Raji (cell line): Measurements from ENCODE around the gene FAM131C.

Experiments used
- POLR2A ChIP-seq: IDR thresholded peaks from 2 replicates; pipeline ENCODE4 v1.6.1; 2011; ENCODE audit warnings: low read depth, low read length, control low read depth; ENCODE audit not compliant: insufficient read depth

Gene FAM131C

DNA sequence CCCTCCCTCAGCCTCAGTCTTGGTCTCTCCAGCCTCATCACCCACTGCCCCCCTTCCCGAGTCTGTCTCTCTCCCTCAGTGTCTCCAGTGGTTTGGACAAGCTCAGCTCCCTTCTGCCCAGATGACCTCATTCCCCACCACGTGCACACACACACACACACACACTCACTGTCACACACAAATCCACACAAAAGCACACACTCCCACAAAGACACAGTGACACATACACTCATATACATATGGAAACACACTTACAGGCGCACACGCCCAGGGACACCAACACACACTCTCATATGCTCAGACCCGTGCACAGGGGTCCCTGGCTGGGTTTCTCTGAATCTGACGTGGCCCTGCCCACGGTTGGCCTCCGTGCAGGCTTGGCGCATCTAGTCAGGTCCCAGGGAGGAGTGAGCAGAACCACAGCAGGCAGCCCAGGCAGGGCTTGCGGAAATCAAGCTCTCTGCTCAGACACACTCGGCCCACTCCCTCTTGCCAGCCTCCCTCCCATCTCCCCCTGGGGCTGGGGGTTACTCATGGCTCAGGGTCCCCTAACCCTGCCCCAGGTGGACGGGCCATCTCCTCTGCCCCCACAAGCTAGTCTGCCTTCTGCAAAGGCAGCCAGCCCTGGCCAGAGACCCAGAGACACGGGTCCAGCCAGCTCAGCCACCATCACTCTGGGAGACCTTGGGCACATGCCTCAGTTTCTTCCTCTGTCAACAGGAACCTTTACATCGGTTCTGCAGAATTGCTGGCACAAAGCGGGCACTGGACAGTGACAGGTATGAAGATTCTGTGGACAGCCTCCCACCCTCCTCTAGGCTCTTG is 38.5 kb upstream of the FAM131C start:
- no peak for TF ChIP-seq POLR2A

GRCh38 chr1:16110884-16111283 is 37.4 kb upstream of the FAM131C start:
- no peak for TF ChIP-seq POLR2A

- no peak for TF ChIP-seq POLR2A
Measured at GRCh38 chr1:16110456-16110855, 37.0 kb upstream of the FAM131C start.

DNA sequence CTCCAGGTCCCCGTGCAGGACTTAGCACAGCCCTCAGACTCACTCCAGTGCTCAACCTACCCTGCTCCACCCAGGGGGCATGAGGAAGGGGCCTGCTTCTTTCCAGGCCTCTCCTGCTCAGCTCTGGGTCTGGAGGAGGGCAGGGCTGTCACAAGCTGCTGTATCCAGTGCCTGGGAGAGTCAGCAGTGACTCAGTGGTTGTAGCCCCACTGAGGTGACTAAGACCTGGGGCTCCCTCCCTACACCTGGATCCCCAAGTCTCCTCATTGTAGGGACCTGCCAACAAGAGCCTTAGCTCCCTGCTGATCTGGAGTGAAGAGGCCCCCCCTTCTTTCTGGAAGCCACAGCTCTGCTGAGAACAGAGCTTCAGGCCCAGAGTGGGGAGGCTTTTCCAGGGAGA is 36.1 kb upstream of the FAM131C start:
- no peak for TF ChIP-seq POLR2A

DNA sequence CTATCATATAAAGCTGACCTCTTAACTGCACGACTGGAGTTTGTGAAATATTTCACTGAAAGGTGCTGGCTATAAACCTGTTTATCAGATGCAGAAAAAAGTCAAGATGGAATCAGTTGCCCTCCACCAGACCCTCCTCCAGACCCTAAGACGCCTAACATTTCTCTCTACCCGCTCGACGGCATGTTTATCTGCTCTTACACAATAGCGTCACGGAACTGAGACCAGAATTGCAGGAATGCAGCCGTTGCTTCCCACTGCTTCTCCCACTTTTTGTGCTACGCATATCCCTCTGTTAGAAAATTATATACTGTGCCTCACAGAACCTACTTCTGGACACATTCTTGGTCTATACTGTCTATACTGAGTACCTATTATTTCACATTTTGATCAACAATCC is 28.2 kb upstream of the FAM131C start:
- TF ChIP-seq POLR2A = no peak

GRCh38 chr1:16099412-16099811 is 26.0 kb upstream of the FAM131C start:
- TF ChIP-seq POLR2A = no peak

DNA sequence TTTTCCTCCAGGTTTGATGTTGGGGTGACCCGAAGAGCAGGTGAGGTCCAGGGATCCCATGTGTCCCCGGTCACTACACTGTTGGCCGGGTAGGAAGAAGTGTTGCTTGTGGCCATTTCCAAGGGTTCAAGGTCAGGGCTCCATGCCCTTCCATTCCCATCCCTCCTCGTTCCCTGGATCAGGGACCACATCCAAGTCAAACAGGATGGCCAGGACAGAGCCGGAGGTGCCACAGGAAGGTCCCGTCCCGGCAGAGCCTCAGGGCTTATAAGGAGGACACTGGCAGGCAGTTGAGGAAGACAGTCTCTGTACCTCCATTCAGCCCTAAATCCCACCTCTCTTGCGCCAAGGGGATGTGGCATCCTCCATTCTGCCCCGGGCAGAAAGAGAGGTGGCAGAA is 22.0 kb upstream of the FAM131C start:
- no peak for TF ChIP-seq POLR2A

DNA sequence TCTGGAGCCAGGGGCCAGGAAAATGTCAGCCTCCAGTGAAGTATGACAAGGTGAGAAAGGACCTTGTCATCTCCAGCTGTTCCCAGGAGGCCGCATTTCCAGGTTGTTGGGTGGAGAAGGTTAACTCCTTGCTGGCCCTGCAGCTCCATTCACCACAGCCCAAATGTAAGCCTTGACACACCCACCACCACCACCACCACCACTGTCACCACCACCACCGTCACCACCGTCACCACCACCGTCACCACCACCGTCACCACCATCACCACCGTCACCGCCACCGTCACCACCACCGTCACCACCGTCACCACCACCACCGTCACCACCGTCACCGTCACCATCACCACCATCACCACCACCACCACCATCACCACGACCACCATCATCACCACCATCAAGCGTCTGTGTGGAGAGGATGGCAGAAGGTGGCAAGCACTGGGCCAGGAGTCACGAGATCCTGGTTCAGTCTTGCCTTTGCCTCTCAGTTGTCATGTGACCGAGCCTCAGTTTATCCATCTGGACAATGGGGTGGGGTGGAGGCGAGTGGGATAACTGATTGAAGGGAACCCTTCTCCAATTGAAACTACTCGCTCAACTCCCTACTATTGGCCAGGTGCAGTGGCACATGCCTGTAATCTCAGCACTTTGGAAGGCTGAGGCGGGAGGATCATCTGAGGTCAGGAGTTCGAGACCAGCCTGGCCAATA is 21.2 kb upstream of the FAM131C start:
- TF ChIP-seq POLR2A = no peak

DNA sequence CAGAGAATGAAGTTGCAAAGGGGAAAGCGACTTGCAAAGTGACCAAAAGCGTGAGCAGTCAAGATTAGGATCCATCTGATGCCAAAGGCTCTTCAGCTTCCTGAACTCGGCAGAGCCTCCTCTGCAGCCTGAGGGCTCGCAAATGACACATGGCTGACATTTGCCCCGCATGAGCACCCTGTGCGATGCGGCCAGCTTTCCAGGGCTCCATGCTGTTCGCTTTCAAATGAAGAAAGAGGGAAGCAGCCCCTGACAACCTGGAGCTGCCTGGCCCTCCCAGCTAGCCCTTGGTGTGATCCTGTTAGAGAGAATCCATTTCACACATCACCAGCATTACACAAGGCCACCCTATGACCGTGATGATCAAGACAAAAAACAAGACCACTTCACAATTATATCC is 20.2 kb upstream of the FAM131C start:
- TF ChIP-seq POLR2A = no peak

DNA sequence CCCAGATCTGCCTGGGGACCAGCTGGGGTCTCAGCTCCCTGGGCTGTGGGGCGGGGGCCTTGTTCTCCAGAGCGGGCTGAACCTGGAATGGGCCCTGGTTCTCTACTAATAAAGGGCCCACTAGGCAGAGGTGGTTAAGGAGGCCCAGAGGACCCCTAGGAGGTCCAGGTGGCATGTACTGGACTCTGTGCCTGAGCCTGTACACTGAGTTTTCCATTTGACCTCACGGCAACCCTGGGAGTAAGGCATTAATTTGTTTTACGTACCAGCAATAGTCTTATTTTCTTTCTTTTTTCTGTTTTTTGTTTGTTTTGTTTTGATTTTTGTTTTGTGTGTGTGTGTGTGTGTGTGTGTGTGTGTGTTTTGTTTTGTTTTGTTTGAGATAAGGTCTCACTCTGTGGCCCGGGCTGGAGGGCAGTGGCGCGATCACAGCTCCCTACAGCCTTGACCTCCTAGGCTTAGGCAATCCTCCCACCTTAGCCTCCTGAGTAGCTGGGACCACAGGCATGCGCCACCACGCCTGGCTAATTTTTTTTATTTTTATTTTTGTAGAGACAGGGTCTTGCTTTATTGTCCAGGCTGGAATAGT is 19.6 kb upstream of the FAM131C start:
- TF ChIP-seq POLR2A = no peak

DNA sequence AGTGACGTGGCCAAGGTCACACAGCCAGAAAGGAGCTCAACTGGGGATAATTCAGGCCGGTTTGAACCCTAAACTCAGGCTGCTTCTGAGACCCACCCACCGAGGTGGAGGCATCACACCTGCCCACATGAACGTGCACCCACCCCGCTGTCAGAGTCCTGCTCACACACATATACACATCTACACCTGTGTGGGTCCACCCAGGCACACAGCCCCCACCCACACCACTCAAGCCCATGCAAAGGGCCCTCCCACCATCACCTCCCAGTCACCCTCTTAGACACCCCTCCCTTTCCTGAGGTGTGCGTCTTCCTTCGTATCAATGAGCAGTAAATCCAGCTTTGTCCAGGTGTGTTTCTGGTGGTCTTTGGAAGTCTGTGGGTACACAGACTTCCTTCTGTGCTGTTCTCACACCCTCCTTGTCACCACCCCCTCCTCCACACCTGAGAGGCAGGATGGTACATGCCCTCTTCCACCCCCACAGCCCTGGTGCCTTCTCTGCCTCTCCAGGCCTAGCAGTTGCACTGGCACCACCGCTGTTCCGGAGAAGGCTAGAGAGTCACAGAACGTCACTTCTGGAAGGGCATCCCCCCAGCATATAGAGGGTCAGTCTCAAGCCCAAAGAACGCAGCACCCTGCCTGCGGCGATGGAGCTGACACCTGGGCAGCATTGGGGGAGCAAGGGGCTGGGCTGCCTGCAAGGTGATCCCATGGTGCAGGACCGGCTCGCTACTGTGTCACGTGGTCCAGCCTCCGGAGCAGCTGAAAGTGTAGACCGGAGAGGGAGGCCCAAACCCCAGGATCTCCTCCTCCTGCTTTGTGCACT is 18.9 kb upstream of the FAM131C start:
- no peak for TF ChIP-seq POLR2A

DNA sequence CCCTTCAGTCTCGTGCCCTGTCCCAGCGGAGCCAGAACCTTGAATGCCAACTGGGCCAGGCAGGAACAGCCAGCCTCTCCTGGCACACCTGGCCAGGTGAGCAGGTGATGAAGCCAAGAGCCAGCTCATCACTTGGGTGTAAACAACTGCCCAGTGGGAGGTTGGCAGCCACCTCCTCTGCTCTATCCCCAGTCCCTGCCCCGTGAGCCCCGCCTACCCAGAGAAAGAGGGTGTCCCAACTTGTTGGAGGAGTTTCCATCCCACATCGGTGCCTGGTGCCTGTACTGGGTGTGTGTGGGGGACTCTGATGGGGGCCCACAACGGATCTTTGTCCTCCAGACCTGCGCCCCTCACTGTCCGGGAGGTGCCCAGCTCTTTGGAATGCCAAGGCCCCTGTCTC is 17.8 kb upstream of the FAM131C start:
- TF ChIP-seq POLR2A = no peak

DNA sequence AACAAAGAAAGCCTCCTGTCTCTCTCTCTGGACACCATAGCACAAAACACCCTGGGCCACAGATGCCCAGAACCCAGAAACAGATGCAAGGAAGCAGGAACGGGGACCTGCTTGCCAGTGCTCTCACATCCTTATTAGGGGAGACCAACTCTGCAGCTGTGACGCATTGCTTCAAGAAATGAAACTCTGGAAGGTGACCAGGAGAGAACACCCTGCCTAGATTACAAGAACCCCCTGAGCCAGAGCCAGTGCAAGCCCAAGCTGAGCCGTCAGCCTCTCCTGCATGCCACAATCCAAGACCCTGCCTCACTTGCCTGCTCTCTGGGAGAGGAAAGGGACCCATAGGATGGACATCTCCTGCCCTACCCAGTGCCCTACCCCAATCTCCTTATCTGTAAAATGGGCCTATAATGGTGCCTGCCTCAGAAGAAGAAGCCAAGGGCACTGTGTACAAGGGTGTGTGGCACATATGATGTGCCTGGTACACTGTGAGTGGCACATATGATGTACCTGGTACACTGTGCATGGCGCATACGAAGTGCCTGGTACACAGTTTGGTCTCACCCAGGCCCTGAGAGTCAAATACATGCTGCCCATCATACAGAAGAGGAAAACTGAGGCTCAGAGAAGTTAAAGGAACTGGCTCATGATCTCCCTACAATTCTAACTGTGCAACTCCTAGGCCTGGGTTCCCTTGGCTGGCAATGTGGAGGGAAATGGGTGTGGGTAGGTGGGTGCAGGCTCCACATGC is 16.8 kb upstream of the FAM131C start:
- TF ChIP-seq POLR2A = no peak

DNA sequence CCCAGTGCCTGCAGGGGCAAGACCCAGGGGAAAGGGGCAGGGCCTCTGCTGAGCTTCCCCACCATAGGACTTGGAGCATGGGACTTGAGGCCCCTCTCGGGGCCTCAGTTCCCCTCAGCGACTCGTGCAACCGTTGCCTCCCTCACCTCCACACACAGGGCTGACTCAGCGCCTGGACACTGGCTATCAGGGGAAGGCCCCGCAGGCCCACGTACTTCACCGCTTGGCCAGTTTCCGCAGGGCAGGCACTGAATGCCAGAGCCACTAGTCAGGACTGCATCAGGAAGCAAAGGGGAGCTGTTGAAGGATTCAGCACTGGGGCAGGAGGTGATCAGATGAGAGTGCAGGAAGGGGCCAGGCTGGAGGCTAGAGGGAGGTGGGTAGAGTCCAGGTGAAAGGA is 15.5 kb upstream of the FAM131C start:
- no peak for TF ChIP-seq POLR2A
